HepG2 (cell line): ENCODE data around the gene ENO4. TPM values are rescaled to one million over a fixed set of nuclear protein-coding genes. Genes with fewer than 3 reads are reported as not detected.

ENCODE experiments used
- ATAC-seq: fragments of 200-7000 bp; cut with Tn5 transposase; 3 replicates; pipeline ENCODE4 v1.9.1; 2020; ENCODE audit warnings: mild to moderate bottlenecking, moderate library complexity
- BruUV-seq: library from RNA; stranded (reverse); fragments of 400-500 nt; replicated peaks from 2 replicates; lab custom pipeline; 2021; lab: Mats Ljungman, UMichigan
- CTCF ChIA-PET: fragments of 300-600 bp; formaldehyde crosslinking; extraction: SDS; loops from one replicate; lab custom pipeline; 2021; ENCODE audit warnings: low total read pairs, inconsistent platforms, low intra/inter-chr PET ratio; lab: Yijun Ruan, JAX
- POLR2A ChIA-PET: fragments of 350-600 bp; sonication (Branson Sonifier 250); formaldehyde crosslinking; loops from one replicate; lab custom pipeline; 2020; ENCODE audit warnings: antibody characterized with exemption, inconsistent platforms; lab: Yijun Ruan, JAX
- DNase-seq: peaks from one replicate; pipeline ENCODE4 v3.0.0-alpha.2; 2015; ENCODE audit warnings: low spot score
- FAIRE-seq: peaks from 3 replicates; lab custom pipeline; 2011; peaks lifted over from hg19 to GRCh38; lab: Jason Lieb, UNC
- H2AFZ ChIP-seq: one replicate; pipeline ENCODE4 v1.6.1; 2011; ENCODE audit warnings: low read length, inconsistent platforms
- H3K27ac ChIP-seq: fragments of 300-600 bp; 3 replicates; pipeline ENCODE4 v1.8.0; 2011; ENCODE audit warnings: mixed run types, mild to moderate bottlenecking, mixed read lengths, low read length, inconsistent platforms; ENCODE audit not compliant: insufficient read depth; ENCODE audit errors: extremely low read length
- H3K27me3 ChIP-seq, 2 experiments: fragments of 200-600 bp in 1 of 2; 2 replicates in 1 of 2; 3 replicates in 1 of 2; pipeline versions ENCODE4 v1.6.0 to v1.8.0; 2011; ENCODE audit warnings: low read length in 2 of 2, mild to moderate bottlenecking in 2 of 2, moderate library complexity in 2 of 2, inconsistent platforms in 1 of 2; ENCODE audit not compliant: insufficient read depth in 2 of 2, control insufficient read depth in 1 of 2
- H3K36me3 ChIP-seq, 2 experiments: fragments of 200-600 bp in 1 of 2; replicated peaks in 1 of 2; 2 replicates in 1 of 2; 3 replicates in 1 of 2; pipeline versions ENCODE4 v1.5.1 to v1.8.0; 2011; ENCODE audit warnings: low read length in 2 of 2, inconsistent platforms in 1 of 2; ENCODE audit not compliant: insufficient read depth in 2 of 2, control insufficient read depth in 1 of 2
- H3K4me1 ChIP-seq: 2 replicates; pipeline ENCODE4 v1.5.1; 2012; ENCODE audit warnings: low read length, inconsistent platforms; ENCODE audit not compliant: insufficient read depth
- H3K4me2 ChIP-seq: 2 replicates; pipeline ENCODE4 v1.6.0; 2011; ENCODE audit warnings: low read depth, low read length, inconsistent platforms
- H3K4me3 ChIP-seq, 3 experiments: fragments of 200-600 bp in 1 of 3; sonication (generic), shearing (Covaris generic) in 1 of 3; replicated peaks in 1 of 3; 2 replicates each; pipeline ENCODE4 v1.5.1; 2011 to 2016; ENCODE audit warnings: low read length in 3 of 3, inconsistent platforms in 2 of 3, low read depth in 2 of 3, mild to moderate bottlenecking in 2 of 3, control low read depth in 1 of 3, mixed read lengths in 1 of 3; ENCODE audit not compliant: insufficient read depth in 1 of 3
- H3K79me2 ChIP-seq: one replicate; pipeline ENCODE4 v1.6.1; 2011; ENCODE audit warnings: low read length, inconsistent platforms; ENCODE audit not compliant: insufficient read depth
- H3K9ac ChIP-seq: 2 replicates; pipeline ENCODE4 v1.6.0; 2011; ENCODE audit warnings: mild to moderate bottlenecking, low read depth, low read length, inconsistent platforms; ENCODE audit not compliant: insufficient read depth
- H3K9me3 ChIP-seq: 2 replicates; pipeline ENCODE4 v1.5.1; 2012; ENCODE audit warnings: mild to moderate bottlenecking, low read length
- H4K20me1 ChIP-seq: 2 replicates; pipeline ENCODE4 v1.6.0; 2011; ENCODE audit warnings: inconsistent platforms, mild to moderate bottlenecking, low read length, moderate library complexity; ENCODE audit not compliant: insufficient read depth
- AKNA ChIP-seq: sonication (generic); formaldehyde crosslinking; IDR thresholded peaks from 2 replicates; pipeline ENCODE4 v1.4.0; 2020; ENCODE audit warnings: missing genetic modification reagents, borderline replicate concordance
- CC2D1A ChIP-seq: sonication (generic); formaldehyde crosslinking; IDR thresholded peaks from 2 replicates; pipeline ENCODE4 v1.8.1; 2023; ENCODE audit warnings: mild to moderate bottlenecking, missing genetic modification reagents
- CEBPG ChIP-seq: IDR thresholded peaks from 2 replicates; pipeline ENCODE4 v1.6.1; 2016
- FOXK2 ChIP-seq: fragments of 450-650 bp; IDR thresholded peaks from 2 replicates; pipeline ENCODE4 v1.6.1; 2016
- HIVEP1 ChIP-seq: sonication (generic); formaldehyde crosslinking; IDR thresholded peaks from 2 replicates; pipeline ENCODE4 v1.4.0; 2020; ENCODE audit warnings: mild to moderate bottlenecking, missing genetic modification reagents
- MXI1 ChIP-seq: IDR thresholded peaks from 3 replicates; pipeline ENCODE4 v1.6.1; 2012; ENCODE audit warnings: low read depth, low read length, inconsistent platforms, borderline replicate concordance
- PHF8 ChIP-seq: sonication (generic); formaldehyde crosslinking; IDR thresholded peaks from 2 replicates; pipeline ENCODE4 v1.5.0; 2020; ENCODE audit warnings: missing genetic modification reagents
- SATB2 ChIP-seq: sonication (generic); formaldehyde crosslinking; IDR thresholded peaks from 2 replicates; pipeline ENCODE4 v1.5.0; 2020; ENCODE audit warnings: missing genetic modification reagents
- SMAD1 ChIP-seq: sonication (generic); formaldehyde crosslinking; IDR thresholded peaks from 2 replicates; pipeline ENCODE4 v1.4.0; 2020; ENCODE audit warnings: missing genetic modification reagents, low read depth, mild to moderate bottlenecking, borderline replicate concordance
- SP2 ChIP-seq: sonication (generic); formaldehyde crosslinking; IDR thresholded peaks from 2 replicates; pipeline ENCODE4 v1.5.1; 2020; ENCODE audit warnings: mild to moderate bottlenecking, missing genetic modification reagents
- THYN1 ChIP-seq: sonication (generic); formaldehyde crosslinking; IDR thresholded peaks from 2 replicates; pipeline ENCODE4 v1.8.1; 2023; ENCODE audit warnings: low read depth, mild to moderate bottlenecking, moderate library complexity, missing genetic modification reagents, borderline replicate concordance
- ZBTB7B ChIP-seq: sonication (generic); formaldehyde crosslinking; IDR thresholded peaks from 2 replicates; pipeline ENCODE4 v1.4.0; 2020; ENCODE audit warnings: missing genetic modification reagents
- WGBS: methylation state at CpG from one replicate; pipeline ENCODE4 v1.1.6; 2017; ENCODE audit warnings: low lambda C conversion rate; 5-methylcytosine and 5-hydroxymethylcytosine counted together
- in situ Hi-C: cut with HindIII; loops from 2 replicates; pipeline ENCODE4 v1.10.0; 2017; ENCODE audit warnings: low pct_unique_long_range_greater_than_20kb; ENCODE audit not compliant: extremely low pct_ligation_motif_present
- intact Hi-C: fragments of 100-400 bp; cut with micrococcal nuclease; formaldehyde crosslinking; loops from one replicate; pipeline ENCODE4 v1.10.0; 2022; ENCODE audit not compliant: unreplicated experiment
- polyA plus RNA-seq, 8 experiments: library from polyadenylated mRNA; depleted of rRNA in 3 of 8; stranded (reverse) in 7 of 8; unstranded in 1 of 8; fragments of >200 nt; fragmentation: Illumina TruSeq in 4 of 8; extraction: Trizol in 4 of 8; gene quantifications; 2 replicates each; pipeline versions ENCODE4 v1.2.1 to v1.2.3, GENCODE V29; 2011 to 2016; ENCODE audit warnings: low read depth in 4 of 8, missing spikeins in 1 of 8, mixed read lengths in 1 of 8; ENCODE audit not compliant: insufficient read depth in 1 of 8
- total RNA-seq, 5 experiments: library from RNA; depleted of rRNA; stranded (reverse); fragments of >200 nt; fragmentation: Illumina TruSeq; extraction: Trizol; gene quantifications; 2 replicates each; pipeline ENCODE4 v1.2.3, GENCODE V29; 2016; ENCODE audit warnings: low read depth in 1 of 5
- TF ChIP-seq, protein P1 (sequence below): sonication (generic); formaldehyde crosslinking; IDR thresholded peaks from 2 replicates; pipeline ENCODE4 v1.5.1; 2020; ENCODE audit warnings: missing genetic modification reagents, mild to moderate bottlenecking, borderline replicate concordance
- TF ChIP-seq, protein P2 (sequence below): sonication (generic); formaldehyde crosslinking; IDR thresholded peaks from 2 replicates; pipeline ENCODE4 v1.5.1; 2020; ENCODE audit warnings: missing genetic modification reagents, mild to moderate bottlenecking, borderline replicate concordance
- TF ChIP-seq, protein P3 (sequence below): sonication (generic); formaldehyde crosslinking; IDR thresholded peaks from 2 replicates; pipeline ENCODE4 v1.8.0; 2022; ENCODE audit warnings: missing genetic modification reagents, mild to moderate bottlenecking, borderline replicate concordance

ENO4 gene
- total and polyA plus RNA-seq, 2 of the 13 experiments (the other 11 are each of a cell fraction or from before 2014, with no cell fraction given), result not detected

GRCh38 chr10:116931806-116932205, 82.5 kb downstream of the ENO4 start:
- no peaks in the 10 kb centered on the region for H3K27me3 ChIP-seq
- H3K9me3 ChIP-seq, result no peaks in the 10 kb centered on the region
- H4K20me1 ChIP-seq, result no peaks in the 10 kb centered on the region
- no peak for ATAC-seq
- 97% methylated on average over 6 of the region's 6 CpGs for WGBS
- intact Hi-C loops, result no loop called here
- H3K4me1 ChIP-seq, result no peaks in the 10 kb centered on the region
- no peak overlapping the region for H3K9ac ChIP-seq
- DNase-seq, result no peak
- H3K27ac ChIP-seq, result no peak overlapping the region
- CTCF ChIA-PET, result no interaction called here
- no peaks in the 10 kb centered on the region for H3K79me2 ChIP-seq
- POLR2A ChIA-PET, result no interaction called here
- no peak for FAIRE-seq
- no TSS peak for BruUV-seq
- peaks cover 0 to 21% of the 10 kb centered on the region in 2 experiments; a peak in 3 of 5 replicates for H3K36me3 ChIP-seq
- H3K4me2 ChIP-seq, result no peak overlapping the region
- in situ Hi-C loops, result no loop called here
- H3K4me3 ChIP-seq, result no peak overlapping the region
- H2AFZ ChIP-seq, result no peak overlapping the region
- no peak for TF ChIP-seq ZBTB7B
- no peak for TF ChIP-seq CEBPG
- no peak for TF ChIP-seq CC2D1A (CRISPR knock-in tag)
- TF ChIP-seq, protein P1, sequence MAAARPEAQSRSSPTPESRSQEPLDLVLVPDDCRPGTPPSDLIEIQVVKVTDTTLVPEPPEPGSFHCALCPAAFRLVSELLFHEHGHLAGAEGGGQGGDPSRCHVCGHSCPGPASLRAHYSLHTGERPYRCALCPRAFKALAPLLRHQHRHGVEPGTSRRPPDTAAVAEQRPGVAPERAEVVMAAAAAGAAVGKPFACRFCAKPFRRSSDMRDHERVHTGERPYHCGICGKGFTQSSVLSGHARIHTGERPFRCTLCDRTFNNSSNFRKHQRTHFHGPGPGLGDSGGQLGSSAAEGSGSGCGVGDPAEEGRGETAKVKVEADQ (CRISPR knock-in tag), result no peak
- TF ChIP-seq FOXK2, result no peak
- TF ChIP-seq SP2 (CRISPR knock-in tag), result no peak
- TF ChIP-seq AKNA, result no peak
- no peak for TF ChIP-seq PHF8 (CRISPR knock-in tag)
- TF ChIP-seq SMAD1 (CRISPR knock-in tag), result no peak
- TF ChIP-seq THYN1 (CRISPR knock-in tag), result no peak
- TF ChIP-seq, protein P2, sequence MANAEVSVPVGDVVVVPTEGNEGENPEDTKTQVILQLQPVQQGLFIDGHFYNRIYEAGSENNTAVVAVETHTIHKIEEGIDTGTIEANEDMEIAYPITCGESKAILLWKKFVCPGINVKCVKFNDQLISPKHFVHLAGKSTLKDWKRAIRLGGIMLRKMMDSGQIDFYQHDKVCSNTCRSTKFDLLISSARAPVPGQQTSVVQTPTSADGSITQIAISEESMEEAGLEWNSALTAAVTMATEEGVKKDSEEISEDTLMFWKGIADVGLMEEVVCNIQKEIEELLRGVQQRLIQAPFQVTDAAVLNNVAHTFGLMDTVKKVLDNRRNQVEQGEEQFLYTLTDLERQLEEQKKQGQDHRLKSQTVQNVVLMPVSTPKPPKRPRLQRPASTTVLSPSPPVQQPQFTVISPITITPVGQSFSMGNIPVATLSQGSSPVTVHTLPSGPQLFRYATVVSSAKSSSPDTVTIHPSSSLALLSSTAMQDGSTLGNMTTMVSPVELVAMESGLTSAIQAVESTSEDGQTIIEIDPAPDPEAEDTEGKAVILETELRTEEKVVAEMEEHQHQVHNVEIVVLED, result no peak
- TF ChIP-seq SATB2 (CRISPR knock-in tag), result no peak
- TF ChIP-seq HIVEP1 (CRISPR knock-in tag), result no peak
- TF ChIP-seq, protein P3, sequence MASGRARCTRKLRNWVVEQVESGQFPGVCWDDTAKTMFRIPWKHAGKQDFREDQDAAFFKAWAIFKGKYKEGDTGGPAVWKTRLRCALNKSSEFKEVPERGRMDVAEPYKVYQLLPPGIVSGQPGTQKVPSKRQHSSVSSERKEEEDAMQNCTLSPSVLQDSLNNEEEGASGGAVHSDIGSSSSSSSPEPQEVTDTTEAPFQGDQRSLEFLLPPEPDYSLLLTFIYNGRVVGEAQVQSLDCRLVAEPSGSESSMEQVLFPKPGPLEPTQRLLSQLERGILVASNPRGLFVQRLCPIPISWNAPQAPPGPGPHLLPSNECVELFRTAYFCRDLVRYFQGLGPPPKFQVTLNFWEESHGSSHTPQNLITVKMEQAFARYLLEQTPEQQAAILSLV (CRISPR knock-in tag), result no peak
- TF ChIP-seq MXI1, result no peak
